HG02943 (cell line): ENCODE measurements around the gene SLC10A3.

Experiments
- ATAC-seq: cut with Tn5 transposase; IDR thresholded peaks from one replicate; pipeline ENCODE4 v1.9.1; 2021; ENCODE audit warnings: mild to moderate bottlenecking, low read depth, moderate library complexity; ENCODE audit not compliant: unreplicated experiment

SLC10A3 gene

GRCh38 chrX:154443479-154443910 lies 46.9 kb downstream of the SLC10A3 start:
- ATAC-seq, result no peak

- no peak for ATAC-seq
Observed at GRCh38 chrX:154441984-154442707, 48.3 kb downstream of the SLC10A3 start.

DNA sequence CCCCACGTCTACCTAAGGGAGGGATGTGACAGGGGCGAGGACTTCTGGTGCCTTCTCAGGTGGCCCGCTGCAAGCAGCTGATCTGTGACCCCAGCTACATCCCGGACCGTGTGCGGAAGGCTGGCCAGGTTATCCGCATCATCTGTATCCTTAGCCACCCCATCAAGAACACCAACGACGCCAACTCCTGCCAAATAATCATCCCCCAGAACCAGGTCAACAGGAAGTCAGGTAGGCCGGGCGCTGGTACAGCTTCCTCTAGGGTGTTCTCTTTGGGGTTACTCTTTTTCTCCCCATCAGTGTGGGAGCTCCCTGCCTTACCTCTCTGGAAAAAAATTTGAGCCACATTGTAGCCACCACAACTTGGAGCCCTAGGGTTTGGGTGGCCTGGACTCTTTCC lies 48.9 kb downstream of the SLC10A3 start:
- no peak for ATAC-seq

GRCh38 chrX:154440623-154441357 lies 49.6 kb downstream of the SLC10A3 start:
- no peak for ATAC-seq

DNA sequence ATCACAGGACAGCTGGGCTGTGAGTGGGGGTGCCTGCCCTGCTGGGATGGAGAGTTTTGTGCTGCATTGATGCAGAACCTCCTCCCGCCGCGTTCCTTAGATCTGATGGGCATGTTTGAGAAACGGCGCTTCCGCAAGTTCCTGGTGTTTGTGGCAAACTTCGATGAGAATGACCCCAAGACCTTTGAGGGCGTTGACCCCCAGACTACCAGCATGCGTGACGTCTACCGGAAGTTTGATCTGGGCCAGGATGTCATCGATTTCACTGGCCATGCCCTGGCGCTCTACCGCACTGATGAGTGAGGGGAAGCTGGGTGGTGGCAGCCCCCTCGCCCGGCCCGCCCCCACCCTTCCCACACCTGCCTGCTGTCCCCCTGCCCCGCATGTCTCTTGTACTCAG lies 50.6 kb downstream of the SLC10A3 start:
- ATAC-seq, result no peak

DNA sequence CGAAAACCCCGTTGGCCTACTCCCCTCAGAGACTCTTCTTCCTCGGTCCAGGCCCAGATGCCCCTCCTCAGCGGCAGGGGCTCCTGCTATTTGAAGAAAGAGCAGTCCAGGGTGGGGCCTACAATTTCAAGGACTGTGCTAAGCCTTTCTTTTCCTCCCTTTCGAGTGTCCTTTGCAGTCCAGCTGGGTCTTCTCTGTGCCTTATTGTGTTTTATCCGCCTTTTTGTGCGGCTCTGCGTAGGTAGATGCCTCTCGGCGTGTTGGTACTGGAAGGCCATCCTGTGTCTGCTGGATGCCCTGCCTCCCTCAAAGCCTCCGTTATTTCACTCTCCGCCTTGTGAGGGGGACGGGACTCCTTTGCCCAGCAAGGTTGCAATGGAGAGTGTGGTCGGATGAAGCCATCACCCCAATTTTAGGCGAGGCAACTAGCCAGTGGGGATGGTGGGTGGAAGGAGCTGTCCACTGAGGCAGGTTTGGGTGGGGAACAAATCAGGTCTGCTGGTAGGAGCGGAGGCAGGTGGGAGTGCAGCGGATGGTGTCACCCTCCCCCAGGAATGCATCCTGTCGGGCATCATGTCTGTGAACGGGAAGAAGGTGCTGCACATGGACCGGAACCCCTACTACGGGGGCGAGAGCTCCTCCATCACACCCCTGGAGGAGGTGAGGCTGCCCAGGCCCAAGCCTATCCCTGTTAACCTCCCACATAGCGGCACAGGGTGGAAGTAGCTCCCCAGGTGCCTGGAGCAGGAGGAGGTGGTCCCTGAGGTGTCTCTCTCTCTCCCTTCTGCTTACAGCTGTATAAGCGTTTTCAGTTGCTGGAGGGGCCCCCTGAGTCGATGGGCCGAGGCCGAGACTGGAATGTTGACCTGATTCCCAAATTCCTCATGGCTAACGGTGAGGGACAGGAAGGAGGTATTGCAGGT lies 52.2 kb downstream of the SLC10A3 start:
- no peak for ATAC-seq
